GF-D8 (cell line): Measurements from ENCODE around the gene CD58.

Experiments
- DNase-seq: peaks from one replicate; lab custom pipeline; 2025; lab: John Stamatoyannopoulos, UW

Gene CD58

DNA sequence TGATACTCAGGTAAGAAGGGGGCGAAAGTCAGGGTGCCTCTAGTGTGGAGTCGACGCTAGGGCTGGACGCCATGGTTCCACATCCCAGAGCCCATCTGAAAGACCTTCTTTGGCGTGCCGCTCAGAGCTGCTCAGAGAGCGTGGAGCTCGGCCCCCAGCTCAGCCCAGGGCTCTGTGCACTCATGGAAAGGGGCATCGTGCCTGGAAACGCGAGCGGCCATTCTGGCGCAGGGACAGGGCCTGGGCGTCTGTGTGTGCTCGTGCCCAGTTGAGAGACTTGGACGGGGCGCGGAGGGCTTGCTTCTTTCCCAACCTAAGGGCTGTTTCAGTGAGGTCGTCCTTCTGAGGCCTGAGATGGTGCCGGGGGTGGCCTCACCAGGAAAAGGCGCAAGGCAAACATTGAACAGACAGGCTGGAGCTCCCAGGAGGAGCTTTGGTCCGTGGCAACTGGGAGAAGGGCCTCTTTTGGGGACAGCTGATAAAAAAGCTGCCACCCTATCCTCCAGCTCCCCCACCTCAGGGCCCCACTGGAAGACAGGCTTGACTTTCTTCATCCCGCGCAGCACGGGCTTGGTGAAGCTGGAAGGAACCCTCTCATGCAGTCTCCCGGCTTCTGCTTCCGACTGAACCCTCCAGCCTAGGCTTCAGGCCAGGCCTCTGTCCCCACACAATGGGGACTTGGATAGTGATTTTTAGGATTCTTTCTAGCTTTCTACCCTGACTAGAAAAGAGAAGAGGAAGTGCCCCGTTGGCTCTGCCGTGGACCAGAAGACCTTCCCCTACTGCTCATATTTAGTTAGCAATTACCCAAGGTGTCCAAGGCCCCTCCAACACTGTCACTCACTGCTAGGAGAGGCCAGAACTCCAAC is 77.1 kb downstream of the CD58 start:
- DNase-seq, result no peak

GRCh38 chr1:116493036-116493435 is 77.8 kb downstream of the CD58 start:
- DNase-seq, result no peak

- DNase-seq, result no peak
These were observed 78.4 kb downstream of the CD58 start for GRCh38 chr1:116492358-116492811.

DNA sequence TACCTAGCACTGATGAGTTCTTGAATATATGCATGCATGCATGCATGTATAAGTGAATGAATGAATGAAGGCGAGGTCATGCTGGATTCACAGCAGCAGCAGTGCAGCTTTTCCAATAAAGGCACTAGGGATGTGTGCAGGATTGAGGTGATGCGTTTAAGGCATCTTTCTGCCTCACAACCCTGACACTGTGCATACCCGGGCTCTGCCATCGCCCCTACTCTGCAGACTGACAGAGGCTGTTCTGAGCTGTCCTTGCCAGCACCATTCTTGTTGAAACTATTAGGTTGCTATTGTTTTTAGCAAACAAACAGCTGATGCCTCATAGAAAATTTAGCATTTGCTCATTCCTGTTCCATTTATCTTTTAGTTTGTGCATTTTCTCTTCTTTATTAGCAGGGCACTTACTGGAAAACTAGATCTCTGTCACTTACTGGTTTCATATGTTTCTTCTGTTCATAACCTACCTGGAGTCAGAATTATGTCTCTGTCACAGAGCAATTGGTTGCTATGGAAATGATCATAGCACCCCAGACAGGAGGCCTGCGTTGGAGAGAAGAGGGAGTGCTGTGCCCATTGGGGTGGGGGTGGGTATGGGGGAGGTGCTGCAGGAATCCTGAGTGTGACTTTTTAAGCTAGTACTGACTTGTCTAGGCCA is 79.0 kb downstream of the CD58 start:
- DNase-seq, result no peak

GRCh38 chr1:116490588-116490987 is 80.2 kb downstream of the CD58 start:
- DNase-seq, result no peak

- no peak for DNase-seq
These were observed 81.6 kb downstream of the CD58 start for GRCh38 chr1:116489231-116489697.

GRCh38 chr1:116488071-116488470 is 82.8 kb downstream of the CD58 start:
- no peak for DNase-seq

- no peak for DNase-seq
These were observed 83.2 kb downstream of the CD58 start for GRCh38 chr1:116487583-116487982.

- no peak for DNase-seq
These were observed 83.8 kb downstream of the CD58 start for GRCh38 chr1:116487031-116487430.

- DNase-seq, result no peak
These were observed 84.4 kb downstream of the CD58 start for GRCh38 chr1:116486424-116486823.

DNA sequence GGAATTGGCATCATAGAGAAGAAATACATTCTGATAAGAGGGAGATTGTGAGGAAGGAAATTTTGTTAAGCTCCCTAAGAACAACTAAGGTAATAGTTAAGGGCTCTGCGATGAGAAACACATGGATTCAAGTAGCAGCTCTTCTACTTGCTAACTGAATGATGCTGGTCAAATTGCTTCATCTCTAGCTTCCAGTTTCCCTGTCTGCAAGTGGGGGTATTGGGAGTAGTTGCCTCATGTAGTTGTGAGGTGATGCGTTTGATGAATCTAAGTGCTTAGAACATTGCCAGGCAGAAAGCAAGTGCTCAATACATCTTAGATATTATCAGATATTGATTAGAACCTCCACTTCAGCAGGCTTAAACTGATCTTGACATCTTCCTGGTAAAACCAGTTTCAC is 84.8 kb downstream of the CD58 start:
- DNase-seq, result no peak

DNA sequence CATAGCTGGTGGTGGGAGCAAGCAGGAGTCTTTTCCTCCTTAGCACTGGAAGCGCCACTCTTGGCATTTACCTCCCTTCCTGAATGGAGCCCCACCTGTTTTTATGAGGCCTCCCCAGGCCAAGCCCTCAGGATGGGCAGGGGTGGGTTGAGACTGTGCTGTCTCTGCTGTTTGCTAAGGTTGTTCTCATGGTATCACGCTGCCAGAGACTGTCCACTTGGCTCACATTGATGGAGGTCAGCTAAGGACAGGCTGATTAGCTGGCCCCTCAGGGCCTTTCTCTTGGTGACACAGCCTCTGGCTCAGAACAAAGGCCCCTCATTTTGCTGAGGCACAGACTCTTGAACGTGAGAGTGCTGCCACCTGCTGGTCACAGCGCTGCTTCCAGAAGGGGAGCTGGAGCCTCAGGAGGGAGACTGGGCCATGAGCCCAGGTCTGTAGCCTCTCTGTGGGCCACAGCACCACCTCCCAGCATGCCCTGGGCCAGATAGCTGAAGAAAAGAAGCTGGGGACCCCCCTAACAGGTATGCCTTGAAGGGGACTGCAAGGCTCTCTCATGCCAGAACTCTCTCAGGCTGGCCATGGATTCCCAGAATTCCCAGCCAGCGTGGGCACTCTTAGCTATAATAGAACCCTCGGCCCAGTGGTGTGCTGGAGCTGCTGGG is 85.6 kb downstream of the CD58 start:
- DNase-seq, result no peak

DNA sequence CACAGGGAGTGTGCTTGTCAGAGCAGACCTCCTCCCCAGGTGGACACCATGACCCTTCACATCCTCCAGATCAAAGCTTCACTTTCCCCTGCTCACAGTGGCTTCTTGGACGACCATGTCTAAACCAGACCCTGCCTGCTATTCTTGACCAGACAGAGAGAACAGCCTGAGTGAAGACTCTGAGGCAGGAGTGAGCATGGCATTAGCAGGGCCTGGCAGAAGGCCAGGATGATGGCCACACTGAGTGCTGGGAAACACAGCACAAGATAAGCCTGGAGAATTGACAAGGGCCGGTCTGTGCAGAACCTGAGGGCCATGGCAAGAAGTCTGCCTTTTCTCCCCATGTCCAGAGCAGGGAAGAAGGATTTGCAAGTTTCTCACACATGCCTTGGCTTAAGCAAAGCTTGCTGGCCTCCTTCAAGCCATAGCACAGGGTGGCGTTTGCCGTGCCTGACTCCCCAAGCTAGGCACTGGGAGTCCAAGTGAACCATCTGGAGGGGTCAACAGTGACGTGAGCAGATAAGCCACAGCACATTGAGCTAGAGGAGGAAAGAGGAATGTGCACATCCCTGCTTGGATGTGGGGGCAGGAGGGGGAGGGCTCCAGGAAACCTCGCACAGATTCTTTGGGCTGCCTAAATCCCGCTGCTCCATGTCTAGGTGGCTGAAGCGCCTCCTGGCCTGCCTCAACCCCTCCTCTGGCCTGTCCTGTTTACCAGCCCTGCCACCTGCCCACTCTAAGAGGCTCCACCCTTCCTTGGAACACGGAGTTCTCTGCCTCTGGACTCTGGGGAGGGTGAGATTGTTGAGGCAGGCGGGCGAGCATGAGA is 87.1 kb downstream of the CD58 start:
- DNase-seq, result no peak

GRCh38 chr1:116482490-116482889 is 88.3 kb downstream of the CD58 start:
- no peak for DNase-seq

DNA sequence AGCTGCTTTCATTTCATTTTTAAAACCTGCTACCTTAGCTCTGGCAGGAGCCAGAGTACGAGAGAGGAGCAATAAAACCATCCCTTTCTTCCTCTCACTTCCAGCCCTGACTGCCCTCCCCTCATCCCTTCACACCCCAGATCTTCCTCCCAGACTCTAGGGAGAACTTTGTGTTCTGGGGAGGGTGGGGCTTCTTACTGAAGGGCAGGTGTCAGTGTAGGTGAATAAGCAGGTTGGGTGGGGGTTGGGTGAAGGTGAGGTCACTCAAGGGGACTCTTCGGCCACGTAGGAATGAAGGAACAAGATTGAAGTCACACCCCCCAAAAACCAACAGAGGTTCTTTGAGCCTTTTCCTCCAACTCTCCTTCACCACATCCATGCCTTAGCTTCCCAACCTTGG is 88.9 kb downstream of the CD58 start:
- DNase-seq, result no peak

- DNase-seq, result no peak
These were observed 92.2 kb downstream of the CD58 start for GRCh38 chr1:116478621-116479020.

GRCh38 chr1:116477429-116477828 is 93.4 kb downstream of the CD58 start:
- no peak for DNase-seq

- no peak for DNase-seq
These were observed 94.5 kb downstream of the CD58 start for GRCh38 chr1:116476321-116476720.

- no peak for DNase-seq
These were observed 95.0 kb downstream of the CD58 start for GRCh38 chr1:116475850-116476218.

GRCh38 chr1:116474921-116475849 is 95.6 kb downstream of the CD58 start:
- no peak for DNase-seq

DNA sequence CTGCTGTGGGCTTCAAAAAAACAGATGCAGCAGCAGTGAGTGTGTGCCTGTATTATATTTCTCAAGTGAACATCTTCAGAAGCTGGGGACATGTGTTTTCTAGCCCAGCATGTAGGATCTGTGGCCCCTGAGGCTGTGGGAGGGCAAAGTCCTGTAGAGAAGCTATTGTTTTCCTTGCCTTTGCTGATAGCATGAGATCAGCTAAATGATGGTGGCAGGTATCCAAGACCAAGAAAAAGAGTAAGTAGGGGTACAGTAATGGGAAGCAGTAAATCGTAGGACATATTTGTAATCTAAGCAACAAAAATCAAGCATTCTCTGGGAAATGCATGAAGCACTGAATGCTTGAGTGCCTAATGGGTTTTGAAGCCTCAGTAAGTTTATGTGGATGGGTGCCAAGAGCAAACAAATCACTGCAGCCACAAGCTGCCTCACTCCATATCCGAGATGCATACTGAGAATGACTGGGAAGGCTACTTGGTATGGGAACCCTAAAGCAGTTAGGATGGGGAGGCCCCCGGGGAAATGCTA is 98.3 kb downstream of the CD58 start:
- no peak for DNase-seq
